H1 (cell line): ENCODE results near the gene GALNT15. TPM values are rescaled to one million over a fixed set of nuclear protein-coding genes. Genes with fewer than 3 reads are reported as not detected.

Experiments used
- CTCF ChIA-PET: fragments of 300-600 bp; sonication (Branson Sonifier 250); formaldehyde crosslinking; loops from one replicate; lab custom pipeline; 2021; ENCODE audit not compliant: partially characterized antibody; lab: Charles Lee
- POLR2A ChIA-PET: fragments of 300-600 bp; sonication (Branson Sonifier 250); formaldehyde crosslinking; loops from one replicate; lab custom pipeline; 2021; ENCODE audit warnings: inconsistent platforms; ENCODE audit not compliant: partially characterized antibody; lab: Charles Lee
- DNase-seq, 2 experiments: peaks; one replicate each; pipeline versions ENCODE4 v3.0.0 to v3.0.0-alpha.2; 2010 to 2022; ENCODE audit warnings: low spot score in 2 of 2, low read depth in 1 of 2, mixed read lengths in 1 of 2
- FAIRE-seq: peaks from 2 replicates; lab custom pipeline; 2011; peaks lifted over from hg19 to GRCh38; lab: Jason Lieb, UNC
- H2AFZ ChIP-seq: 2 replicates; pipeline ENCODE4 v1.8.1; 2012; ENCODE audit warnings: low read length, inconsistent platforms
- H2AK5ac ChIP-seq: 2 replicates; pipeline ENCODE4 v1.6.1; 2013; ENCODE audit warnings: low read depth, low read length
- H2BK120ac ChIP-seq: replicated peaks from 2 replicates; pipeline ENCODE3; 2013; ENCODE audit warnings: low read depth, low read length, inconsistent platforms
- H2BK12ac ChIP-seq: 2 replicates; pipeline ENCODE4 v1.6.1; 2013; ENCODE audit warnings: low read depth, low read length
- H2BK15ac ChIP-seq: 2 replicates; pipeline ENCODE4 v1.6.1; 2013; ENCODE audit warnings: low read length
- H2BK20ac ChIP-seq: 2 replicates; pipeline ENCODE4 v1.6.1; 2013; ENCODE audit warnings: low read length
- H2BK5ac ChIP-seq: 2 replicates; pipeline ENCODE4 v1.6.1; 2013; ENCODE audit warnings: low read depth, low read length
- H3K14ac ChIP-seq: 2 replicates; pipeline ENCODE4 v1.6.1; 2013; ENCODE audit warnings: inconsistent platforms; ENCODE audit not compliant: insufficient read length
- H3K18ac ChIP-seq: 2 replicates; pipeline ENCODE4 v1.6.1; 2013; ENCODE audit warnings: low read length; ENCODE audit errors: extremely low read depth
- H3K23ac ChIP-seq: 2 replicates; pipeline ENCODE4 v1.6.1; 2013; ENCODE audit warnings: inconsistent platforms; ENCODE audit not compliant: insufficient read length
- H3K23me2 ChIP-seq: 2 replicates; pipeline ENCODE4 v1.6.1; 2013; ENCODE audit warnings: low read depth, low read length
- H3K27ac ChIP-seq: 2 replicates; pipeline ENCODE4 v1.6.1; 2011; ENCODE audit warnings: low read depth, low read length, inconsistent platforms
- H3K27me3 ChIP-seq, 4 experiments: replicated peaks in 1 of 4; 1 replicate in 1 of 4; 2 replicates in 3 of 4; pipeline versions ENCODE4 v1.6.1 to v1.8.1; 2011 to 2013; ENCODE audit warnings: low read length in 3 of 4, mild to moderate bottlenecking in 3 of 4, inconsistent platforms in 2 of 4, mixed read lengths in 2 of 4, moderate library complexity in 1 of 4; ENCODE audit not compliant: control insufficient read depth in 3 of 4, insufficient read depth in 3 of 4; ENCODE audit errors: extremely low read depth in 1 of 4
- H3K36me3 ChIP-seq, 4 experiments: 2 replicates each; pipeline versions ENCODE4 v1.6.1 to v1.8.1; 2011 to 2013; ENCODE audit warnings: mild to moderate bottlenecking in 4 of 4, low read length in 3 of 4, moderate library complexity in 2 of 4, control low read depth in 1 of 4, inconsistent platforms in 1 of 4; ENCODE audit not compliant: insufficient read depth in 4 of 4, control insufficient read depth in 2 of 4
- H3K4ac ChIP-seq: replicated peaks from 2 replicates; pipeline ENCODE3; 2013; ENCODE audit warnings: low read length, low read depth, mixed read lengths, inconsistent platforms; ENCODE audit not compliant: insufficient read length
- H3K4me1 ChIP-seq, 4 experiments: replicated peaks in 1 of 4; 1 replicate in 1 of 4; 2 replicates in 3 of 4; pipeline versions ENCODE4 v1.6.1 to v1.8.1; 2011 to 2013; ENCODE audit warnings: low read length in 3 of 4, inconsistent platforms in 2 of 4, mixed read lengths in 1 of 4; ENCODE audit not compliant: insufficient read depth in 4 of 4, control insufficient read depth in 3 of 4
- H3K4me2 ChIP-seq, 2 experiments: 2 replicates each; pipeline versions ENCODE4 v1.6.1 to v1.8.1; 2011 to 2013; ENCODE audit warnings: low read depth in 2 of 2, low read length in 2 of 2, control low read depth in 1 of 2, inconsistent platforms in 1 of 2, mild to moderate bottlenecking in 1 of 2; ENCODE audit not compliant: insufficient read depth in 1 of 2
- H3K4me3 ChIP-seq, 4 experiments: fragments of 200-600, 300-600 bp in 1 of 4; sonication (generic), shearing (Covaris generic), sonication (Bioruptor Twin) in 1 of 4; 2 replicates each; pipeline versions ENCODE4 v1.5.1 to v1.8.1; 2011 to 2016; ENCODE audit warnings: low read length in 4 of 4, low read depth in 3 of 4, control low read depth in 2 of 4, inconsistent platforms in 2 of 4, mild to moderate bottlenecking in 2 of 4, mixed read lengths in 1 of 4, moderate library complexity in 1 of 4; ENCODE audit not compliant: insufficient read depth in 2 of 4; ENCODE audit errors: extremely low read depth in 1 of 4
- H3K56ac ChIP-seq: replicated peaks from 2 replicates; pipeline ENCODE3; 2013; ENCODE audit warnings: low read depth, mild to moderate bottlenecking, mixed read lengths, low read length, inconsistent platforms; ENCODE audit not compliant: insufficient read length
- H3K79me1 ChIP-seq: 2 replicates; pipeline ENCODE4 v1.6.1; 2013; ENCODE audit warnings: low read depth, low read length, control low read depth
- H3K79me2 ChIP-seq, 2 experiments: 2 replicates each; pipeline versions ENCODE4 v1.6.1 to v1.8.1; 2012 to 2013; ENCODE audit warnings: low read length in 2 of 2, mild to moderate bottlenecking in 2 of 2, inconsistent platforms in 1 of 2; ENCODE audit not compliant: insufficient read depth in 2 of 2, control insufficient read depth in 1 of 2
- H3K9ac ChIP-seq, 4 experiments: replicated peaks in 1 of 4; 1 replicate in 1 of 4; 2 replicates in 3 of 4; pipeline versions ENCODE4 v1.6.1 to v1.8.1; 2011 to 2013; ENCODE audit warnings: low read depth in 3 of 4, low read length in 3 of 4, control low read depth in 2 of 4, mild to moderate bottlenecking in 2 of 4, moderate library complexity in 2 of 4, inconsistent platforms in 1 of 4; ENCODE audit errors: extremely low read depth in 1 of 4
- H3K9me3 ChIP-seq, 2 experiments: 2 replicates each; pipeline versions ENCODE4 v1.6.1 to v1.8.1; 2012 to 2013; ENCODE audit warnings: mild to moderate bottlenecking in 2 of 2, moderate library complexity in 2 of 2, control low read depth in 1 of 2, inconsistent platforms in 1 of 2, low read depth in 1 of 2, low read length in 1 of 2, mixed read lengths in 1 of 2; ENCODE audit not compliant: insufficient read depth in 2 of 2
- H4K20me1 ChIP-seq, 2 experiments: replicated peaks in 1 of 2; 2 replicates each; pipeline versions ENCODE3 to v1.8.1; 2011 to 2013; ENCODE audit warnings: inconsistent platforms in 2 of 2, low read length in 2 of 2, mild to moderate bottlenecking in 1 of 2; ENCODE audit not compliant: insufficient read depth in 2 of 2, control insufficient read depth in 1 of 2
- H4K5ac ChIP-seq: 2 replicates; pipeline ENCODE4 v1.6.1; 2013; ENCODE audit warnings: low read length, low read depth, mixed read lengths, inconsistent platforms; ENCODE audit not compliant: insufficient read length
- H4K8ac ChIP-seq: 2 replicates; pipeline ENCODE4 v1.8.0; 2013; ENCODE audit warnings: mild to moderate bottlenecking, moderate library complexity, low read length, inconsistent platforms; ENCODE audit not compliant: insufficient read depth; ENCODE audit errors: extremely low read depth
- H4K91ac ChIP-seq: replicated peaks from 2 replicates; pipeline ENCODE3; 2013; ENCODE audit warnings: low read length, mixed read lengths, inconsistent platforms; ENCODE audit not compliant: insufficient read length
- GTF2F1 ChIP-seq: IDR thresholded peaks from 2 replicates; pipeline ENCODE4 v1.6.1; 2012; ENCODE audit warnings: low read depth, low read length, improper control_type of control experiment, borderline replicate concordance
- KDM1A ChIP-seq: fragments of 200-600, 300-600 bp; sonication (generic); IDR thresholded peaks from 2 replicates; pipeline ENCODE4 v1.7.1; 2016; ENCODE audit warnings: mild to moderate bottlenecking, low read length, borderline replicate concordance
- RFX5 ChIP-seq: IDR thresholded peaks from 2 replicates; pipeline ENCODE4 v1.6.1; 2011; ENCODE audit warnings: low read depth, low read length, improper control_type of control experiment, borderline replicate concordance
- SP4 ChIP-seq: IDR thresholded peaks from 2 replicates; pipeline ENCODE4 v1.6.1; 2012; ENCODE audit warnings: low read length, inconsistent platforms
- TCF12 ChIP-seq: IDR thresholded peaks from 2 replicates; pipeline ENCODE4 v1.6.1; 2011; ENCODE audit warnings: low read depth, mild to moderate bottlenecking, low read length
- WGBS, 2 experiments: shearing (Covaris generic) in 1 of 2; methylation state at CpG; one replicate each; pipeline versions ENCODE4 v1.1.6 to v1.1.7; 2013 to 2015; ENCODE audit warnings: low lambda C conversion rate in 2 of 2, mixed read lengths in 2 of 2, inconsistent platforms in 1 of 2, low coverage in 1 of 2, missing lambda C conversion rate in 1 of 2; ENCODE audit not compliant: insufficient replicate concordance in 2 of 2, insufficient coverage in 1 of 2, insufficient read length in 1 of 2; ENCODE audit errors: extremely low coverage in 1 of 2, missing lambda C conversion rate in 1 of 2; 5-methylcytosine and 5-hydroxymethylcytosine counted together
- polyA plus RNA-seq, 7 experiments: library from polyadenylated mRNA; depleted of rRNA in 3 of 7; stranded (reverse) in 5 of 7; unstranded in 2 of 7; fragments of >200 nt in 5 of 7; fragments of 200-250 nt in 2 of 7; gene quantifications; 1 replicate in 5 of 7; 2 replicates in 1 of 7; 4 replicates in 1 of 7; pipeline versions ENCODE4 v1.2.1 to v1.2.3, GENCODE V29; 2011 to 2013; ENCODE audit warnings: missing spikeins in 2 of 7, mixed read lengths in 2 of 7
- total RNA-seq: library from RNA; stranded (reverse); fragmentation: NEBNext Ultra II Directional; extraction: Animal tissue kit (Norgen Biotek cat#: 25700); gene quantifications from 2 replicates; pipeline ENCODE4 v1.2.1, GENCODE V29; 2021

GALNT15 gene
- total and polyA plus RNA-seq, 2 of the 8 experiments (the other 6 are each of a cell fraction or from before 2014, with no cell fraction given) = 0.02 TPM; not detected in 1

DNA sequence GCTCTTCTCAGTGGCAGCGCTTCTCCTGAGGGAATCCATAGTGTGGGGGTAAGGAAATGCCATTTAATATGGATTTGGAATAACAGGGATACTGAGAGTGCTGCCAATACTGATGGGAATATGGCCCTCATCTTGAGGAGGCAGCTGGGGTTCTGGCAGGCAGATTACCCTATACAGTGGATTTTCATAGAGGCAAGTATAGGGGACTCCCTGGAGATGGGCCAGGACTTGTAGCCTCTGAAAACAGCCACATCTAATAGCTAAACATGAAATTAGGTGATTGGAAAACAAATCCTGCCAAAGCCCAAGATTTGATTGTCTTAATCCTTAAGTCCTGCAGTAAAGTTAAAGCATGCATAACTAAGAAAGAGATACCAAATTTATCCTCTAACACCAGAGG is 59.3 kb downstream of the GALNT15 start:
- Histone ChIP-seq H3K36me3 (no peaks in the 10 kb centered on the region), H3K4me2 (no peak overlapping the region), H3K4me1 (no peaks in the 10 kb centered on the region), H3K79me1 (no peaks in the 10 kb centered on the region), H2BK20ac (no peak overlapping the region), H2BK120ac (no peak overlapping the region), H4K8ac (no peak overlapping the region), H3K23me2 (no peaks in the 10 kb centered on the region), H2BK5ac (no peak overlapping the region), H2BK15ac (no peak overlapping the region), H2AFZ (no peak overlapping the region), H3K23ac (no peak overlapping the region), H4K20me1 (no peaks in the 10 kb centered on the region), H3K27me3 (no peaks in the 10 kb centered on the region), H3K79me2 (no peaks in the 10 kb centered on the region), H3K9me3 (no peaks in the 10 kb centered on the region), H3K4ac (no peak overlapping the region), H3K27ac (no peak overlapping the region), H3K18ac (no peak overlapping the region), H4K5ac (no peak overlapping the region), H3K14ac (no peak overlapping the region), H2BK12ac (no peak overlapping the region), H3K9ac (no peak overlapping the region), H3K56ac (no peak overlapping the region), H2AK5ac (no peak overlapping the region), H3K4me3 (no peak overlapping the region), H4K91ac (no peak overlapping the region)
- POLR2A ChIA-PET = no interaction called here
- no peak for DNase-seq
- no peak for FAIRE-seq
- CTCF ChIA-PET = interaction anchor here (1.1 to 2.6 kb wide), 6 partner anchors 10 to 55 kb away, joined by 3 to 9 read pairs (median 4); no protein-coding TSS in a partner anchor
- WGBS, 2 experiments = 100% methylated on average over 1 of the region's 1 CpG; no CpG with 5 or more reads in 1 of the 2 experiments
- TF ChIP-seq KDM1A (no peak), GTF2F1 (no peak), TCF12 (no peak), SP4 (no peak), RFX5 (no peak)
